GM03348 (cell line): ENCODE results near the gene MST1.

ENCODE experiments used
- DNase-seq: peaks from one replicate; pipeline ENCODE4 v3.0.0; 2012; ENCODE audit warnings: low spot score

Gene MST1

GRCh38 chr3:49717959-49718857 lies 28.9 kb upstream of the MST1 start:
- no peak for DNase-seq

- no peak for DNase-seq
These were observed 28.1 kb upstream of the MST1 start for GRCh38 chr3:49717211-49717958.

- DNase-seq: no peak
These were observed 27.5 kb upstream of the MST1 start for GRCh38 chr3:49716691-49717210.

- no peak for DNase-seq
These were observed 26.9 kb upstream of the MST1 start for GRCh38 chr3:49716169-49716568.

- no peak for DNase-seq
These were observed 26.4 kb upstream of the MST1 start for GRCh38 chr3:49715611-49716121.

GRCh38 chr3:49714728-49715550 lies 25.7 kb upstream of the MST1 start:
- DNase-seq: no peak

GRCh38 chr3:49713336-49714105 lies 24.2 kb upstream of the MST1 start:
- DNase-seq: no peak

- DNase-seq: no peak
These were observed 23.5 kb upstream of the MST1 start for GRCh38 chr3:49712631-49713317.

- DNase-seq: no peak
These were observed 22.9 kb upstream of the MST1 start for GRCh38 chr3:49712166-49712565.

- DNase-seq: no peak
These were observed 22.2 kb upstream of the MST1 start for GRCh38 chr3:49711489-49711888.

GRCh38 chr3:49709852-49710251 lies 20.6 kb upstream of the MST1 start:
- no peak for DNase-seq

GRCh38 chr3:49707113-49707480 lies 17.8 kb upstream of the MST1 start:
- no peak for DNase-seq

GRCh38 chr3:49706456-49707112 lies 17.3 kb upstream of the MST1 start:
- no peak for DNase-seq

- DNase-seq: no peak
These were observed 16.2 kb upstream of the MST1 start for GRCh38 chr3:49705390-49705960.

GRCh38 chr3:49704629-49705028 lies 15.4 kb upstream of the MST1 start:
- DNase-seq: no peak

GRCh38 chr3:49703956-49704355 lies 14.7 kb upstream of the MST1 start:
- DNase-seq: no peak

- peak; percentile 92 for DNase-seq
These were observed 14.2 kb upstream of the MST1 start for GRCh38 chr3:49703443-49703927.

GRCh38 chr3:49702672-49703071 lies 13.4 kb upstream of the MST1 start:
- DNase-seq: no peak

- DNase-seq: peak; percentile 52
These were observed 12.3 kb upstream of the MST1 start for GRCh38 chr3:49701388-49702077.
